Upper lobe of left lung (tissue), 4 donors: Measurements from ENCODE around the gene PHACTR1.

Experiments
- CTCF ChIP-seq, 6 experiments: fragments of 450-650 bp in 4 of 6; fragments of 200-600 bp in 2 of 6; sonication (generic) in 2 of 6; IDR thresholded peaks; one replicate each; pipeline ENCODE4 v1.5.1; 2016 to 2019; ENCODE audit warnings: antibody characterized with exemption in 6 of 6
- POLR2A ChIP-seq, 4 donors: fragments of 450-650 bp; IDR thresholded peaks; one replicate each; pipeline ENCODE4 v1.5.1; 2016 to 2017; ENCODE audit warnings: antibody characterized with exemption in 4 of 4, mild to moderate bottlenecking in 2 of 4

GRCh38 chr6:13066820-13067219 lies 350.3 kb downstream of the PHACTR1 start:
- no peak for TF ChIP-seq CTCF (IDR thresholded peaks at IDR 0.05)
- no peak for TF ChIP-seq POLR2A (IDR thresholded peaks at IDR 0.05)
